ENCODE measurements around the gene MEF2C. TPM values are rescaled to one million over a fixed set of nuclear protein-coding genes. Genes with fewer than 3 reads are reported as not detected.

Gene MEF2C
- total RNA-seq, 1 experiment from 2014 or later = 13.0 TPM

GRCh38 chr5:88673253-88674105 lies 209.5 kb downstream of the MEF2C start (continued):
- TF ChIP-seq YY1 (IDR thresholded peaks at IDR 0.05; ENCODE audit: extremely low read depth, insufficient replicate concordance, low read depth, low read length) (no peak), CTCF (IDR thresholded peaks at IDR 0.05 in 2 of 3, conservative IDR thresholded peaks at IDR 0.05 in 1 of 3; ENCODE audit: borderline replicate concordance in 1 of 3, insufficient read depth in 1 of 3, low read depth in 2 of 3, low read length in 2 of 3) (no peak), SP1 (IDR thresholded peaks at IDR 0.05; ENCODE audit: low read depth) (no peak), CBX3 (IDR thresholded peaks at IDR 0.05; ENCODE audit: low read depth) (no peak), ZBTB33 (IDR thresholded peaks at IDR 0.05; ENCODE audit: extremely low read depth, insufficient replicate concordance, low read length) (no peak)

GRCh38 chr5:88672644-88673252 lies 210.2 kb downstream of the MEF2C start:
- DNase-seq (ENCODE audit: low read depth, low spot score) = no peak
- Histone ChIP-seq H3K9me2 (ENCODE audit: insufficient read depth) (no peaks in the 10 kb centered on the region), H3K4me2 (ENCODE audit: low read length) (no peak overlapping the region), H3K4me1 (ENCODE audit: control insufficient read depth in 1 of 2, insufficient read depth in 2 of 2, low read length in 2 of 2) (0 out of 4 replicates have a peak, but pooled peaks cover 0 to 2% of the 10 kb centered on the region in 2 experiments), H3K79me2 (ENCODE audit: insufficient read depth, low read length) (no peaks in the 10 kb centered on the region), H3K27ac (ENCODE audit: low read depth, low read length) (no peak overlapping the region), H3K9me3 (ENCODE audit: control insufficient read depth in 1 of 2, insufficient read depth in 1 of 2, low read depth in 1 of 2, low read length in 2 of 2) (no peaks in the 10 kb centered on the region), H3K9ac (ENCODE audit: low read length) (no peak overlapping the region), H4K20me1 (ENCODE audit: insufficient read depth) (no peaks in the 10 kb centered on the region), H3K27me3 (ENCODE audit: insufficient read depth, low read length) (no peaks in the 10 kb centered on the region), H3K4me3 (replicated peaks in 1 of 2; ENCODE audit: low read depth in 1 of 2, low read length in 2 of 2) (no peak overlapping the region), H3K36me3 (ENCODE audit: control insufficient read depth in 1 of 2, insufficient read depth in 2 of 2, low read length in 2 of 2) (no peaks in the 10 kb centered on the region), H2AFZ (ENCODE audit: low read depth, low read length, poor library complexity, severe bottlenecking) (no peak overlapping the region)
- POLR2A ChIA-PET = no interaction called here
- RAD21 ChIA-PET (ENCODE audit: low non-redundant PET in 1 of 2, low total read pairs in 2 of 2, uncharacterized antibody in 2 of 2, unreplicated experiment in 2 of 2) = no interaction called here
- no peak for ATAC-seq
- intact Hi-C loops (cut with micrococcal nuclease) = no loop called here
- TF ChIP-seq SP1 (IDR thresholded peaks at IDR 0.05; ENCODE audit: low read depth) (no peak), POLR2AphosphoS5 (IDR thresholded peaks at IDR 0.05; ENCODE audit: low read depth, low read length) (no peak)
- BruUV-seq (replicated peaks) = no TSS peak
- CTCF ChIA-PET = no interaction called here
